ENCODE measurements around the gene TEC.
A peak's percentile ranks its signal among the peaks of the same experiment; 100 is the strongest.
"Not testable (repeated sequence)": the region's sequence is repeated elsewhere in the genome, so short reads cannot be mapped to it uniquely, and the experiment has no call there.

TEC gene

GRCh38 chr4:48194971-48195370 is 74.7 kb downstream of the TEC start:
- no peak for DNase-seq

GRCh38 chr4:48193921-48194468 is 75.6 kb downstream of the TEC start:
- DNase-seq = no peak

GRCh38 chr4:48193096-48193836 is 76.4 kb downstream of the TEC start:
- DNase-seq = no peak

- DNase-seq = no peak
These were observed 77.9 kb downstream of the TEC start for GRCh38 chr4:48191758-48192157.

GRCh38 chr4:48190839-48191238 is 78.8 kb downstream of the TEC start:
- no peak for DNase-seq

- no peak for DNase-seq
These were observed 79.9 kb downstream of the TEC start for GRCh38 chr4:48189731-48190130.

- DNase-seq = no peak
These were observed 81.2 kb downstream of the TEC start for GRCh38 chr4:48188390-48188789.

GRCh38 chr4:48187813-48188212 is 81.8 kb downstream of the TEC start:
- DNase-seq = no peak

DNA sequence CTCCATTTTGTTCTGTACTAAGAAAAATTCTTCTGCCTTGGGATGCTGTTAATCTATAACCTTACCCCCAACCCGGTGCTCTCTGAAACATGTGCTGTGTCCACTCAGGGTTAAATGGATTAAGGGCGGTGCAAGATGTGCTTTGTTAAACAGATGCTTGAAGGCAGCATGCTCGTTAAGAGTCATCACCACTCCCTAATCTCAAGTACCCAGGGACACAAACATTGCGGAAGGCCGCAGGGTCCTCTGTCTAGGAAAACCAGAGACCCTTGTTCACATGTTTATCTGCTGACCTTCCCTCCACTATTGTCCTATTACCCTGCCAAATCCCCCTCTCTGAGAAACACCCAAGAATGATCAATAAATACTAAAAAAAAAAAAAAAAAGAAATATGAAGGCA is 82.6 kb downstream of the TEC start:
- not testable (repeated sequence) for DNase-seq

DNA sequence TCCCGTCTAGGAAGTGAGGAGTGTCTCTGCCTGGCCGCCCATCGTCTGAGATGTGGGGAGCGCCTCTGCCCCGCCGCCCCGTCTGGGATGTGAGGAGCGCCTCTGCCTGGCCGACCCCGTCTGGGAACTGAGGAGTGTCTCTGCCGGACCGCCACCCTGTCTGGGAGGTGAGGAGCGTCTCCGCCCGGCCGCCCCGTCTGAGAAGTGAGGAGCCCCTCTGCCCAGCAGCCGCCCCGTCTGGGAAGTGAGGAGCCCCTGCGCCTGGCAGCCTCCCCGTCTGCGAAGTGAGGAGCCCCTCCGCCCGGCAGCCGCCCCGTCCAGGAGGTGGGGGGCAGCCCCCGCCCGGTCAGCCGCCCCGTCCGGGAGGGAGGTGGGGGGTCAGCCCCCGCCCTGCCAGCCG is 83.2 kb downstream of the TEC start:
- DNase-seq = not testable (repeated sequence)

DNA sequence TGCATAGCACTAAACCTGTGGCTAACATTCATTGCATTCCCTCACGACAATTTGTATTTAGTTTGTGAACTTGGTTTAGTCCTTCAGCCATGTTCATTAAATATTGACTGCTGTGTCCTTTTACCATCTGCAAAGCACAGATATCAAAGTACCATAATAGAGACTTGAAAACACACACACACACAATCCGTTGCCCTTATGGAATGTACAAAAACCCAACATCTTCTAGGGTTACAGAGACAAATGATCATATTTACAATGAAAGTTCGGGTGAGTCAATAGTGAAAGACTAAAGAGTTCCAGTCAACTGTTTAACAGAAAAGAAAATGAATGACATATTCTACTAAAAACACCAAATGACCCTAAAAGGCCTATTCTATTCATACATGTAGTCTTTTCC is 84.8 kb downstream of the TEC start:
- DNase-seq = peak; percentile 5

- DNase-seq = peak; percentile 46
These were observed 89.4 kb downstream of the TEC start for GRCh38 chr4:48180234-48180633.

- no peak for DNase-seq
These were observed 90.7 kb downstream of the TEC start for GRCh38 chr4:48178931-48179330.

GRCh38 chr4:48175806-48176205 is 93.8 kb downstream of the TEC start:
- DNase-seq = no peak

GRCh38 chr4:48175328-48175727 is 94.3 kb downstream of the TEC start:
- no peak for DNase-seq

DNA sequence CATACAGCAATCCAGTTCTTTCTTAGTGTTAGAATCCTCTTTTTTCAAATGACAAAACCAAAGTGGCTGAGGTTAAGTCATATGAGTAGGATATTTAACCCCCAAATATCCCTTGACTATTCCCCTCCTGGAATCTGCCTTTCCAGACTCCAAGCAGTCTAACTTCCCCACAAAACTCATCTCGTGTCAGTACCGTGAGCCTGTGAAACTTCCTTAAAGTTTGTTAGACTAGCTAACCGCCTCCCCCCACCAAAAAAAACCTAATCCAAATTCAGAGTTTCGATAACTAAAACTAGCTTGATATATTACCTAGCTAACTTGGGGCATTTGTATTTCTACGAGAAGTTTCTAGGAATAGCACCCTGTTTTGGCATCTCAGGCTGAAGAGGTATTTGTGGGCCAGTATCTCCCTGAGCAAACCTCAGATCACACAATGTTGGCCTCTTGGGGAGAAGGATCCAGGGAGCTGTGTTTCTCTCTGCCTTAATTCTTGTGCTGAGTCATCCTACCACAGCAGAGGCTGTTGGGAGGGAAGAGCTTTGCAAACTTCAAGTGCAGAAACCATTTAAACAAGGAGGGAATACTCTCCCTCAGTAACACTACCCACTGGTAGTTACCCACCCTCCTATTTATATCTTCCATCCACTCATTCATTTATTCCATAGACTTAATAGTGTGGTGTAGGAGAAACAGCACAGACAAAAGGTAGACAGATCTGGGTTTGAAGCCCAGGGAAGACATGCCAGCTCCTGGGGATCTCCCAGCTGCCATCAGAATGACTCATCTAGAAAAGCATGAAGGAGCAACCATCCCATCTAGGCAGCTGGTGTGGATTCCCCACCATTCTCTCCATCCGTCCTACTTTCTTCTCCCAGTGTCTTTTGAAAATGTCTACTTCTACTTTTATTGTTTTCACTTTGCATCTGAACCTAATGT is 96.3 kb downstream of the TEC start:
- DNase-seq = peak; percentile 83

DNA sequence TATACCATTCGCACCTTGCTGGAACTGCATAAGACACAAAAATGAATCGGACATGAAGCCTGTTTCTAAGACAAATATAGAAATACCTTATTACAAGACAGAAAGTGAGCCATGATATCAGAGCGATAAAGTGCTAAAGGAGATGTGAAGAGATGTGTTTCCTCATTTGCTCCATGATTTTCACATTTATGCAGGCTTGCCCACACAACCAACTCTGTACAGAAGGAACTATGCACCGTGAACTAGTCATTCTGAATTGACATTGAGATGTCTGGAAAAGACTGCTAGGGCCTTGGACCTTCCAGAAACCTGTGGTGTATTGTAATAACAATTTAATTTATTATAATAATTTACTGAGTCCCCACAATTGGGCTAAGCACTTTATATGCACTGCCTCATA is 97.0 kb downstream of the TEC start:
- no peak for DNase-seq

- no peak for DNase-seq
These were observed 100.0 kb downstream of the TEC start for GRCh38 chr4:48169636-48170035.

DNA sequence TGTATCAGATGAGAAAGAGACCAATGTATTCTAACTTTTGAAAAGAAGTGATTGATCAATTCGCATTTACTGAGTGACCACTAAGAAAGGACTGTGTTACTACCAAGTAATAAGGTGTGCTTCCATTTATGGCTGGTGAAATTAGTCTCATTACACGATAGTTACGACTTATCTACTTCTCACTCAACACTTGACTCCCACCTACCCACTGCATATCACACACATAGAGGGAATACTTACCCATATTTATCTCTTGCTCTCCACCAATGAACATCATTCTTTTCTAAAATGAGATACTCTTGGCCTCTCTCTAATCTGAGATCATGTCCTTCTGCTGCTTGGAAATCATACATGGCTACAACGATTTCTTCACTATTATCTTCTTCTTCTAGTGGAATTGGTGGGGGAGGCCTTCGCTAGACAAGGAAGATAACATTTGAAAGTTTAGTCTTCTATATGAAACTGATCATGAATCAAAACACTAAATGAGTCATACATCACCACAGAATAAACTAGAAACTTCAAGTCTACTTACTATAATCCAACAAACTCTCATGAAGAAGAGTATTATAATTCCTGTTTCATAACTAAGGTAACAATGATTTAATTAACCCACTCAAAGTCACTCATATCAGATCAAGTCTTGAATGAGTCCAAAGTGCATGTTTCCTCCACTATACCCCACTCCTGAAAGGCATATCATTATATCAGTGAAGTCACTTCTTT is 101.9 kb downstream of the TEC start:
- DNase-seq = no peak

DNA sequence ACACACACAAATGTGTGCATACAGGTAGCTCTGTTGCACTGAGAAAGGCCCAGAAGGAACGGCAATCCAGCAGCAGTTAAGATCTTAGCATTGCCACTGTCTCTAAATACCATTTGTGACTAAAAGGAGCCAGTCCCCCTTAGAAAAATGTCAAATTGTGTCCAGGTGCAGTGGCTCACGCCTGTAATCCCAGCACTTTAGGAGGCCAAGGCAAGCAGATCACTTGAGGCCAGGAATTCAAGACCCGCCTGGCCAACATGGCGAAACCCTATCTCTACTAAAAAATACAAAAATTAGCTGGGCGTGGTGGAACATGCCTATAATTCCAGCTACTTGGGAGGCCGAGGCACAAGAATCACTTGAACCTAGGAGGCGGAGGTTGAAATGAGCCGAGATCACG is 105.1 kb downstream of the TEC start:
- not testable (repeated sequence) for DNase-seq

GRCh38 chr4:48163746-48164145 is 105.9 kb downstream of the TEC start:
- DNase-seq = no peak

- peak; percentile 55 for DNase-seq
These were observed 107.5 kb downstream of the TEC start for GRCh38 chr4:48162162-48162561.

DNA sequence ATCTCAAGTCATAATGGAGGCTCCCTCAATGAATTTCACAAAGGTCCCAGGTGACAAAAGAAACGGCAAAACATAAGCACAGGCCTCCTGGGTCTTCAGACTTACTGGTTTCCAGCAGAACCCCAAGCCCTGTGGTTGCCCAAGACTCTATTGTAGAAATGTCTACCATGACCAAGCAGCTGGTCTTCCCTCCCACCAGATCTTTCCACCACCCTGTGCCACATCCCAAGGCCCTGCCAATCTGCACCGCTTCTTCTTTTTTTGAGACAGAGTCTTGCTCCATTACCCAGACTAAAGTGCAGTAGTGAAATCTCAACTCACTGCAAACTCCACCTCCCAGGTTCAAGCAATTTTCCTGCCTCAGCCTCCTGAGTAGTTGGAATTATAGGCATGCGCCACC is 112.4 kb downstream of the TEC start:
- no peak for DNase-seq
